ENCODE measurements around the gene HOXB5. TPM values are rescaled to one million over a fixed set of nuclear protein-coding genes. Genes with fewer than 3 reads are reported as not detected.

Gene HOXB5
- total RNA-seq, 6 experiments from 2014 or later, result not detected

- TF ChIP-seq CTCF (IDR thresholded peaks at IDR 0.05), result no peak
- Mint-ChIP-seq H3K27me3 (ENCODE audit: insufficient read depth) (peaks cover 79% of the 10 kb centered on the region), H3K4me3 (peak within 1 kb of the TSS; percentile 59; the same call in 1 of the 2 replicates), H3K36me3 (ENCODE audit: low read depth) (no peaks in the 10 kb centered on the region), H3K27ac (no peak within 1 kb of the TSS), H3K9me3 (no peaks in the 10 kb centered on the region), H3K4me1 (ENCODE audit: low read depth) (peaks cover 11% of the 10 kb centered on the region)
- no peak for DNase-seq
These were observed 17.0 kb upstream of the HOXB5 start, which contains the start of gene HOXB7 for GRCh38 chr17:48610282-48611211. TSS of gene HOXB7 (minus strand) at chr17:48611017. CDS start at chr17:48610918, 99 bp downstream.

- Mint-ChIP-seq H3K4me3 (no peak overlapping the region), H3K27ac (no peak overlapping the region), H3K27me3 (ENCODE audit: insufficient read depth) (peaks cover 80% of the 10 kb centered on the region), H3K36me3 (ENCODE audit: low read depth) (no peaks in the 10 kb centered on the region), H3K9me3 (no peaks in the 10 kb centered on the region), H3K4me1 (ENCODE audit: low read depth) (peaks cover 14% of the 10 kb centered on the region)
- DNase-seq, result no peak
- no peak for TF ChIP-seq CTCF (IDR thresholded peaks at IDR 0.05)
These were observed 16.2 kb upstream of the HOXB5 start for GRCh38 chr17:48609759-48610281.

GRCh38 chr17:48609033-48609432, 15.5 kb upstream of the HOXB5 start:
- no peaks in the 10 kb centered on the region for H3K9me3 Mint-ChIP-seq
- peaks cover 83% of the 10 kb centered on the region for H3K27me3 Mint-ChIP-seq (ENCODE audit: insufficient read depth)
- no peak overlapping the region for H3K4me3 Mint-ChIP-seq
- no peak overlapping the region for H3K27ac Mint-ChIP-seq
- TF ChIP-seq CTCF (IDR thresholded peaks at IDR 0.05), result no peak
- DNase-seq, result no peak
- H3K36me3 Mint-ChIP-seq (ENCODE audit: low read depth), result no peaks in the 10 kb centered on the region
- peaks cover 21% of the 10 kb centered on the region for H3K4me1 Mint-ChIP-seq (ENCODE audit: low read depth)

GRCh38 chr17:48608494-48608834, 14.9 kb upstream of the HOXB5 start:
- no peak for DNase-seq
- peaks cover 21% of the 10 kb centered on the region for H3K4me1 Mint-ChIP-seq (ENCODE audit: low read depth)
- peaks cover 82% of the 10 kb centered on the region for H3K27me3 Mint-ChIP-seq (ENCODE audit: insufficient read depth)
- H3K36me3 Mint-ChIP-seq (ENCODE audit: low read depth), result no peaks in the 10 kb centered on the region
- H3K4me3 Mint-ChIP-seq, result no peak overlapping the region
- no peaks in the 10 kb centered on the region for H3K9me3 Mint-ChIP-seq
- H3K27ac Mint-ChIP-seq, result no peak overlapping the region
- no peak for TF ChIP-seq CTCF (IDR thresholded peaks at IDR 0.05)

GRCh38 chr17:48606892-48607614, 13.5 kb upstream of the HOXB5 start:
- no peak for DNase-seq
- Mint-ChIP-seq H3K4me3 (no peak overlapping the region), H3K27ac (no peak overlapping the region), H3K9me3 (no peaks in the 10 kb centered on the region), H3K27me3 (ENCODE audit: insufficient read depth) (peaks cover 87% of the 10 kb centered on the region), H3K4me1 (ENCODE audit: low read depth) (peaks cover 15% of the 10 kb centered on the region; the same call in 1 of the 2 replicates), H3K36me3 (ENCODE audit: low read depth) (no peaks in the 10 kb centered on the region)
- TF ChIP-seq CTCF (IDR thresholded peaks at IDR 0.05), result no peak
